ENCODE results near the gene FBLN2. TPM values are rescaled to one million over a fixed set of nuclear protein-coding genes. Genes with fewer than 3 reads are reported as not detected.

Gene FBLN2
- polyA plus RNA-seq, 2 of the 4 experiments (the other 2 are of a cell fraction) = 1.1 to 2.7 TPM

DNA sequence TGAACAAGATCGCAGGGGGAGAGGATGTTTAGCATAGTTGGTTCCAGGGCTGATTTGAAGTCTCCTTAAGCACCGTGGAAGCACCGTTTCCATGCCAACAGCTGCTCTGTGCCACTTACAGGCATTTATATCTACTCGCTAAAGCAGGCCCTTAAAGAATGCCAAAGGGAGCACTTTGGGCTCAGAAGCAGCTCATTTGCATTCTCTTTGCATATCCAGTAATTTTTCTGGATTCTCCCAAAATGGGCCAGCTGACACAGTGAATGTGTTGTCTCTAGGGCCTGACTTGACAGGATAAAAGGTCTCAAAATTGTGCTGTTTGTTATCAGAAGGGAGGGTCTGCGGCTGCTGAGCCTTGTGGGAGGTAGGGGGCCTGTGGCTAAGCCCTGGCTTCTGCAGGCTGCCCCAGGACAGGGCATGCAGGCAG, 138.6 kb downstream of the FBLN2 start:
- Histone ChIP-seq H3K4me3 (no peak overlapping the region), H3K9me3 (no peaks in the 10 kb centered on the region), H3K4me2 (no peak overlapping the region), H3K27ac (no peak overlapping the region), H3K4me1 (no peaks in the 10 kb centered on the region)
- TF ChIP-seq RCOR1 (IDR thresholded peaks at IDR 0.05; ENCODE audit: low read depth, low read length) (no peak), ESRRA (IDR thresholded peaks at IDR 0.05; ENCODE audit: borderline replicate concordance, low read length) (no peak), EHF (CRISPR knock-in tag; IDR thresholded peaks at IDR 0.05) (no peak), TFCP2L1 (CRISPR knock-in tag; IDR thresholded peaks at IDR 0.05) (no peak), CHD2 (IDR thresholded peaks at IDR 0.05; ENCODE audit: low read length, partially characterized antibody) (no peak), HOXB13 (CRISPR knock-in tag; IDR thresholded peaks at IDR 0.05; ENCODE audit: low read depth) (no peak), KDM5A (IDR thresholded peaks at IDR 0.05) (no peak), FOSL2 (IDR thresholded peaks at IDR 0.05) (no peak), FOSL2 (CRISPR knock-in tag; IDR thresholded peaks at IDR 0.05) (no peak), CEBPB (IDR thresholded peaks at IDR 0.05) (no peak), HDAC2 (IDR thresholded peaks at IDR 0.05) (no peak), MAFK (IDR thresholded peaks at IDR 0.05; ENCODE audit: partially characterized antibody) (no peak), FOXS1 (CRISPR knock-in tag; IDR thresholded peaks at IDR 0.05) (no peak)
- TF ChIP-seq, protein P1, sequence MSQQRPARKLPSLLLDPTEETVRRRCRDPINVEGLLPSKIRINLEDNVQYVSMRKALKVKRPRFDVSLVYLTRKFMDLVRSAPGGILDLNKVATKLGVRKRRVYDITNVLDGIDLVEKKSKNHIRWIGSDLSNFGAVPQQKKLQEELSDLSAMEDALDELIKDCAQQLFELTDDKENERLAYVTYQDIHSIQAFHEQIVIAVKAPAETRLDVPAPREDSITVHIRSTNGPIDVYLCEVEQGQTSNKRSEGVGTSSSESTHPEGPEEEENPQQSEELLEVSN (IDR thresholded peaks at IDR 0.05; ENCODE audit: borderline replicate concordance, low read depth) = no peak
- TF ChIP-seq, protein P2, sequence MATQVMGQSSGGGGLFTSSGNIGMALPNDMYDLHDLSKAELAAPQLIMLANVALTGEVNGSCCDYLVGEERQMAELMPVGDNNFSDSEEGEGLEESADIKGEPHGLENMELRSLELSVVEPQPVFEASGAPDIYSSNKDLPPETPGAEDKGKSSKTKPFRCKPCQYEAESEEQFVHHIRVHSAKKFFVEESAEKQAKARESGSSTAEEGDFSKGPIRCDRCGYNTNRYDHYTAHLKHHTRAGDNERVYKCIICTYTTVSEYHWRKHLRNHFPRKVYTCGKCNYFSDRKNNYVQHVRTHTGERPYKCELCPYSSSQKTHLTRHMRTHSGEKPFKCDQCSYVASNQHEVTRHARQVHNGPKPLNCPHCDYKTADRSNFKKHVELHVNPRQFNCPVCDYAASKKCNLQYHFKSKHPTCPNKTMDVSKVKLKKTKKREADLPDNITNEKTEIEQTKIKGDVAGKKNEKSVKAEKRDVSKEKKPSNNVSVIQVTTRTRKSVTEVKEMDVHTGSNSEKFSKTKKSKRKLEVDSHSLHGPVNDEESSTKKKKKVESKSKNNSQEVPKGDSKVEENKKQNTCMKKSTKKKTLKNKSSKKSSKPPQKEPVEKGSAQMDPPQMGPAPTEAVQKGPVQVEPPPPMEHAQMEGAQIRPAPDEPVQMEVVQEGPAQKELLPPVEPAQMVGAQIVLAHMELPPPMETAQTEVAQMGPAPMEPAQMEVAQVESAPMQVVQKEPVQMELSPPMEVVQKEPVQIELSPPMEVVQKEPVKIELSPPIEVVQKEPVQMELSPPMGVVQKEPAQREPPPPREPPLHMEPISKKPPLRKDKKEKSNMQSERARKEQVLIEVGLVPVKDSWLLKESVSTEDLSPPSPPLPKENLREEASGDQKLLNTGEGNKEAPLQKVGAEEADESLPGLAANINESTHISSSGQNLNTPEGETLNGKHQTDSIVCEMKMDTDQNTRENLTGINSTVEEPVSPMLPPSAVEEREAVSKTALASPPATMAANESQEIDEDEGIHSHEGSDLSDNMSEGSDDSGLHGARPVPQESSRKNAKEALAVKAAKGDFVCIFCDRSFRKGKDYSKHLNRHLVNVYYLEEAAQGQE (IDR thresholded peaks at IDR 0.05) = no peak
- TF ChIP-seq, protein P3, sequence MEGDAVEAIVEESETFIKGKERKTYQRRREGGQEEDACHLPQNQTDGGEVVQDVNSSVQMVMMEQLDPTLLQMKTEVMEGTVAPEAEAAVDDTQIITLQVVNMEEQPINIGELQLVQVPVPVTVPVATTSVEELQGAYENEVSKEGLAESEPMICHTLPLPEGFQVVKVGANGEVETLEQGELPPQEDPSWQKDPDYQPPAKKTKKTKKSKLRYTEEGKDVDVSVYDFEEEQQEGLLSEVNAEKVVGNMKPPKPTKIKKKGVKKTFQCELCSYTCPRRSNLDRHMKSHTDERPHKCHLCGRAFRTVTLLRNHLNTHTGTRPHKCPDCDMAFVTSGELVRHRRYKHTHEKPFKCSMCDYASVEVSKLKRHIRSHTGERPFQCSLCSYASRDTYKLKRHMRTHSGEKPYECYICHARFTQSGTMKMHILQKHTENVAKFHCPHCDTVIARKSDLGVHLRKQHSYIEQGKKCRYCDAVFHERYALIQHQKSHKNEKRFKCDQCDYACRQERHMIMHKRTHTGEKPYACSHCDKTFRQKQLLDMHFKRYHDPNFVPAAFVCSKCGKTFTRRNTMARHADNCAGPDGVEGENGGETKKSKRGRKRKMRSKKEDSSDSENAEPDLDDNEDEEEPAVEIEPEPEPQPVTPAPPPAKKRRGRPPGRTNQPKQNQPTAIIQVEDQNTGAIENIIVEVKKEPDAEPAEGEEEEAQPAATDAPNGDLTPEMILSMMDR (IDR thresholded peaks at IDR 0.05) = no peak
- CTCF ChIA-PET = interaction anchor here (1.1 to 1.5 kb wide), 2 partner anchors 13 to 14 kb away, joined by 3 to 4 read pairs; no protein-coding TSS in a partner anchor
- ATAC-seq (no peak), DNase-seq (ENCODE audit: low read depth in 1 of 2, low spot score in 1 of 2) (no peak), FAIRE-seq (no peak)
- WGBS (ENCODE audit: missing lambda C conversion rate) = 26% methylated on average over 5 of the region's 5 CpGs
- POLR2A ChIA-PET = no interaction called here

Other genes with a start within 250 kb of the FBLN2 start
- gene NUP210, start 128.8 kb upstream of the FBLN2 start, polyA plus RNA-seq (2011; rRNA removed) = 28.1 and 37.1 TPM in 2 replicates
- 24.1 to 25.7 TPM (median 25.0 TPM) in 3 replicates for gene NUP210, start 128.8 kb upstream of the FBLN2 start, polyA plus RNA-seq (2017; fragmentation: RNase III; extraction: RNeasy Plus Mini Kit Qiagen cat#74134 plus additional on column Dnase treatment)
- gene HDAC11, start 68.8 kb upstream of the FBLN2 start, polyA plus RNA-seq (2011; rRNA removed) = 5.6 and 5.8 TPM in 2 replicates
- 8.4 to 11.3 TPM (median 9.2 TPM) in 3 replicates for gene HDAC11, start 68.8 kb upstream of the FBLN2 start, polyA plus RNA-seq (2017; fragmentation: RNase III; extraction: RNeasy Plus Mini Kit Qiagen cat#74134 plus additional on column Dnase treatment)

Data from A549 (cell line).